Measurements from ENCODE around the gene C16orf89. TPM values are rescaled to one million over a fixed set of nuclear protein-coding genes. Genes with fewer than 3 reads are reported as not detected.

C16orf89 gene
- total and polyA plus RNA-seq, 10 of the 15 experiments (the other 5 are each of a cell fraction or from before 2014, with no cell fraction given) = not detected

GRCh38 chr16:5042574-5043171 is 23.1 kb downstream of the C16orf89 start:
- POLR2A ChIA-PET = no interaction called here
- H4K20me1 ChIP-seq (ENCODE audit: control insufficient read depth, insufficient read depth) = no peaks in the 10 kb centered on the region
- FAIRE-seq = no peak
- no peak for ATAC-seq
- RAD21 ChIA-PET (ENCODE audit: unreplicated experiment) = no interaction called here
- intact Hi-C loops (cut with micrococcal nuclease; ENCODE audit: unreplicated experiment) (no loop called here), in situ Hi-C loops (cut with MboI) (no loop called here)
- 78% methylated on average over 14 of the region's 14 CpGs for WGBS (ENCODE audit: insufficient coverage, insufficient replicate concordance, low lambda C conversion rate, missing lambda C conversion rate)
- no peak overlapping the region for H2AFZ ChIP-seq (ENCODE audit: control insufficient read depth, low read depth, low read length)
- H3K36me3 ChIP-seq (ENCODE audit: control insufficient read depth in 2 of 2, insufficient read depth in 2 of 2, low read length in 1 of 2) = no peaks in the 10 kb centered on the region
- H3K4me2 ChIP-seq (ENCODE audit: control insufficient read depth, insufficient read depth) = peak overlapping the region; percentile 88; the same call in 1 of the 2 replicates
- no peak overlapping the region for H3K4me3 ChIP-seq
- CTCF ChIA-PET = no interaction called here
- SMC1A ChIA-PET (ENCODE audit: uncharacterized antibody, unreplicated experiment) = no interaction called here
- BruUV-seq (replicated peaks) = no TSS peak
- DNase-seq (ENCODE audit: low read depth, low spot score) = no peak
- H3K79me2 ChIP-seq (ENCODE audit: control insufficient read depth, insufficient read depth, low read length) = no peaks in the 10 kb centered on the region
- H3K9me3 ChIP-seq (replicated peaks; ENCODE audit: control insufficient read depth, insufficient read depth, low read length) = no peaks in the 10 kb centered on the region
- H3K4me1 ChIP-seq (ENCODE audit: control insufficient read depth, insufficient read depth, low read length) = peaks cover 26% of the 10 kb centered on the region
- no peak overlapping the region for H3K27ac ChIP-seq (ENCODE audit: control insufficient read depth, insufficient read depth)
- H3K9ac ChIP-seq (ENCODE audit: control insufficient read depth, insufficient read depth, low read length) = no peak overlapping the region
- TF ChIP-seq REST (IDR thresholded peaks at IDR 0.05; ENCODE audit: low read depth, low read length) (peak; percentile 71; the same call in 1 of the 2 replicates), GABPA (IDR thresholded peaks at IDR 0.05; ENCODE audit: low read depth) (no peak)
- H3K27me3 ChIP-seq (replicated peaks in 1 of 2; ENCODE audit: control insufficient read depth in 2 of 2, insufficient read depth in 2 of 2, low read length in 1 of 2) = no peaks in the 10 kb centered on the region

GRCh38 chr16:5041600-5042133 is 24.1 kb downstream of the C16orf89 start:
- Histone ChIP-seq H3K4me3 (peak overlapping the region; percentile 32; the same call in 1 of the 2 replicates), H3K27ac (ENCODE audit: control insufficient read depth, insufficient read depth) (peak overlapping the region; percentile 52), H3K27me3 (replicated peaks in 1 of 2; ENCODE audit: control insufficient read depth in 2 of 2, insufficient read depth in 2 of 2, low read length in 1 of 2) (no peaks in the 10 kb centered on the region), H3K4me2 (ENCODE audit: control insufficient read depth, insufficient read depth) (peak overlapping the region; percentile 88), H3K36me3 (ENCODE audit: control insufficient read depth in 2 of 2, insufficient read depth in 2 of 2, low read length in 1 of 2) (no peaks in the 10 kb centered on the region), H4K20me1 (ENCODE audit: control insufficient read depth, insufficient read depth) (no peaks in the 10 kb centered on the region), H3K4me1 (ENCODE audit: control insufficient read depth, insufficient read depth, low read length) (peaks cover 25% of the 10 kb centered on the region), H3K79me2 (ENCODE audit: control insufficient read depth, insufficient read depth, low read length) (no peaks in the 10 kb centered on the region), H3K9me3 (replicated peaks; ENCODE audit: control insufficient read depth, insufficient read depth, low read length) (no peaks in the 10 kb centered on the region), H3K9ac (ENCODE audit: control insufficient read depth, insufficient read depth, low read length) (peak overlapping the region; percentile 12; the same call in 1 of the 2 replicates), H2AFZ (ENCODE audit: control insufficient read depth, low read depth, low read length) (no peak overlapping the region)
- 5% methylated on average over 12 of the region's 12 CpGs for WGBS (ENCODE audit: insufficient coverage, insufficient replicate concordance, low lambda C conversion rate, missing lambda C conversion rate)
- ChIA-PET SMC1A (ENCODE audit: uncharacterized antibody, unreplicated experiment) (no interaction called here), POLR2A (no interaction called here), RAD21 (ENCODE audit: unreplicated experiment) (no interaction called here), CTCF (no interaction called here)
- ATAC-seq = peak; percentile 77
- DNase-seq (ENCODE audit: low read depth, low spot score) = peak; percentile 41
- intact Hi-C loops (cut with micrococcal nuclease; ENCODE audit: unreplicated experiment) (no loop called here), in situ Hi-C loops (cut with MboI) (no loop called here)
- FAIRE-seq = peak; percentile 82
- no TSS peak for BruUV-seq (replicated peaks)
- TF ChIP-seq RAD21 (IDR thresholded peaks at IDR 0.05; ENCODE audit: insufficient read depth, low read depth, low read length) (no peak), LARP7 (IDR thresholded peaks at IDR 0.05) (no peak), ATF7 (IDR thresholded peaks at IDR 0.05; ENCODE audit: low read depth) (no peak), BHLHE40 (IDR thresholded peaks at IDR 0.05; ENCODE audit: borderline replicate concordance in 1 of 2, low read depth in 2 of 2, low read length in 1 of 2) (no peak), PAX5 (IDR thresholded peaks at IDR 0.05; ENCODE audit: borderline replicate concordance, low read depth, low read length) (peak; percentile 73; the same call in 1 of the 2 replicates), ZNF384 (IDR thresholded peaks at IDR 0.05; ENCODE audit: borderline replicate concordance, low read depth, low read length) (0 out of 2 replicates have a peak, but pooled peaks have one; percentile 31), NR2C2 (IDR thresholded peaks at IDR 0.05; ENCODE audit: borderline replicate concordance, control insufficient read depth, insufficient read length, low read depth) (no peak), KDM1A (IDR thresholded peaks at IDR 0.05; ENCODE audit: borderline replicate concordance) (no peak), EP300 (IDR thresholded peaks at IDR 0.05; ENCODE audit: borderline replicate concordance in 1 of 2, control insufficient read depth in 1 of 2, low read depth in 2 of 2, low read length in 2 of 2) (no peak), TCF3 (IDR thresholded peaks at IDR 0.05; ENCODE audit: borderline replicate concordance, insufficient read depth, low read depth, low read length) (no peak), NBN (IDR thresholded peaks at IDR 0.05) (no peak)

Measured in GM12878 (cell line).